ENCODE measurements around the gene EXOC2.
"Not testable (repeated sequence)": the region's sequence is repeated elsewhere in the genome, so short reads cannot be mapped to it uniquely, and the experiment has no call there.

The EXOC2 gene

DNA sequence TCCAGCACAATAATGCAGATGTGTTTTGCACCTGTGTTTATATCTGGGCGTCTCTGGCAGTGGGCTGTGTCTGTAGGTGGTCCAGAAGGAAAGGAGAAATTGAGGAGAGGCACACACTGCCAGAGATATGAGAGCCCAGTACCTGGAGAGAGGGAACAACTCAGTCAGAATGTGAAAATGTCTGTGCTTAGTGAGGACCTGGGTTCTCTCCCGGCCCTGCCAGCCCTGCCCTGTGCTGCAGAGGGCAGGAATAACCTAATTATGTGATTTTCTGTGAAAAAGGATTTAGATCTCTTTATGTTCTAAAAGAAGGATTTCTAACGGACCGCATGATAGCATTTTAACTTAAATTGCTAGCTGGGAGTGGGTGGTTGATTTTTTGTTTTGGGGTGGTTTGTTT, 8.3 kb upstream of the EXOC2 start:
- no peaks in the 10 kb centered on the region for H3K79me2 ChIP-seq (ENCODE audit: control insufficient read depth, low read length)
- no peaks in the 10 kb centered on the region for H3F3A ChIP-seq (ENCODE audit: control insufficient read depth, insufficient read depth)
- H3K4me2 ChIP-seq (ENCODE audit: low read length), result no peak overlapping the region
- no peaks in the 10 kb centered on the region for H3K36me3 ChIP-seq (ENCODE audit: control insufficient read depth, low read length)
- no peaks in the 10 kb centered on the region for H4K20me1 ChIP-seq (ENCODE audit: control insufficient read depth, insufficient read depth, low read depth, low read length)
- H3K9me3 ChIP-seq (ENCODE audit: control insufficient read depth, insufficient read depth, low read length), result no peaks in the 10 kb centered on the region
- H3K9me2 ChIP-seq (replicated peaks; ENCODE audit: control insufficient read depth, low read length), result no peaks in the 10 kb centered on the region
- no peak overlapping the region for H3K27ac ChIP-seq (ENCODE audit: low read depth, low read length)
- no peak overlapping the region for H3K4me3 ChIP-seq (ENCODE audit: low read length)
- H3K4me1 ChIP-seq (ENCODE audit: control insufficient read depth, low read length), result no peaks in the 10 kb centered on the region
- TF ChIP-seq EZH2phosphoT487 (IDR thresholded peaks at IDR 0.05; ENCODE audit: borderline replicate concordance, low read length), result no peak
- TF ChIP-seq, protein P1, sequence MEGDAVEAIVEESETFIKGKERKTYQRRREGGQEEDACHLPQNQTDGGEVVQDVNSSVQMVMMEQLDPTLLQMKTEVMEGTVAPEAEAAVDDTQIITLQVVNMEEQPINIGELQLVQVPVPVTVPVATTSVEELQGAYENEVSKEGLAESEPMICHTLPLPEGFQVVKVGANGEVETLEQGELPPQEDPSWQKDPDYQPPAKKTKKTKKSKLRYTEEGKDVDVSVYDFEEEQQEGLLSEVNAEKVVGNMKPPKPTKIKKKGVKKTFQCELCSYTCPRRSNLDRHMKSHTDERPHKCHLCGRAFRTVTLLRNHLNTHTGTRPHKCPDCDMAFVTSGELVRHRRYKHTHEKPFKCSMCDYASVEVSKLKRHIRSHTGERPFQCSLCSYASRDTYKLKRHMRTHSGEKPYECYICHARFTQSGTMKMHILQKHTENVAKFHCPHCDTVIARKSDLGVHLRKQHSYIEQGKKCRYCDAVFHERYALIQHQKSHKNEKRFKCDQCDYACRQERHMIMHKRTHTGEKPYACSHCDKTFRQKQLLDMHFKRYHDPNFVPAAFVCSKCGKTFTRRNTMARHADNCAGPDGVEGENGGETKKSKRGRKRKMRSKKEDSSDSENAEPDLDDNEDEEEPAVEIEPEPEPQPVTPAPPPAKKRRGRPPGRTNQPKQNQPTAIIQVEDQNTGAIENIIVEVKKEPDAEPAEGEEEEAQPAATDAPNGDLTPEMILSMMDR (IDR thresholded peaks at IDR 0.05; ENCODE audit: low read depth, low read length, poor library complexity, severe bottlenecking), result no peak
- H3K27me3 ChIP-seq (ENCODE audit: control insufficient read depth, low read length), result peaks cover 25% of the 10 kb centered on the region

DNA sequence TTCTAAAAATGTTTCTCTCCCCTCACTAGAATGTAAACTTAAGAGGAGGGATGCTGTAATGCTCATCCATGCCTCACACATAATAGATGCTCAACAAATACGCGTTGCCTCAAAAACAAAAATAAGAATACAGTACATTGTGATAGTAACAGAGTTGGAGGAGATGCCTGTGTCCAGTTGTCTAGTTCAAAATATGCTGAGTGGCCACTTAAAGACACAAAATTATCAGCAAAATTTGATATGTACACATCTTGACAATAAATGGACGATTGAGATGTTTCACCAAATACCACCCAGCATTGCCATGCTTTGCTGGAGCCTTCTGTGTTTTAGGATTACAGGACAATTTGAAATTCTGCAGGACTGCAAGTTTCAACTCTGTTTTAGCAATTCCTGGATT, 7.6 kb upstream of the EXOC2 start:
- Histone ChIP-seq H3K36me3 (ENCODE audit: control insufficient read depth, low read length) (no peaks in the 10 kb centered on the region), H3K9me3 (ENCODE audit: control insufficient read depth, insufficient read depth, low read length) (no peaks in the 10 kb centered on the region), H3K4me3 (ENCODE audit: low read length) (no peak overlapping the region), H3K27me3 (ENCODE audit: control insufficient read depth, low read length) (peaks cover 25% of the 10 kb centered on the region), H3K9me2 (replicated peaks; ENCODE audit: control insufficient read depth, low read length) (no peaks in the 10 kb centered on the region), H3K27ac (ENCODE audit: low read depth, low read length) (no peak overlapping the region), H3K79me2 (ENCODE audit: control insufficient read depth, low read length) (no peaks in the 10 kb centered on the region), H3F3A (ENCODE audit: control insufficient read depth, insufficient read depth) (no peaks in the 10 kb centered on the region), H4K20me1 (ENCODE audit: control insufficient read depth, insufficient read depth, low read depth, low read length) (no peaks in the 10 kb centered on the region), H3K4me1 (ENCODE audit: control insufficient read depth, low read length) (no peaks in the 10 kb centered on the region), H3K4me2 (ENCODE audit: low read length) (no peak overlapping the region)
- TF ChIP-seq EZH2phosphoT487 (IDR thresholded peaks at IDR 0.05; ENCODE audit: borderline replicate concordance, low read length), result no peak
- TF ChIP-seq, protein P1 (IDR thresholded peaks at IDR 0.05; ENCODE audit: low read depth, low read length, poor library complexity, severe bottlenecking), result no peak

DNA sequence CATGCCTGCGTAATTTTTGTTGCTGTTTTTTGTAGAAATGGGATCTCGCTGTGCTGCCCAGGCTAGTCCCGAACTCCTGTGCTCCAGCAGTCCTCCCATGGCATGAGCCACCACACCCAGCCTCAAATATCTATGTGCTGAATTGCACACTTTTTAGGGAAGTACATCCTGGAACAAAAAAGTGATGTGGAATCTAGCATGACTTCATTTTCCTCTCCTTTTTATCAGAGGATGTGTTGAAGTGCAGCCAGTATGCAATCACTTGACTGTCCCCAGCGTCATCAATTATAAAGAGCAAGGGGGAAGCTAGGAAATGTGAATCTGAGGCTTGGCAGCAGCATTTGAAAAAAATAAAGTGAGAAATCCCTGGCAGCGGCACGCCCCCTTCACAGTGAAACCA, 6.4 kb upstream of the EXOC2 start:
- no peaks in the 10 kb centered on the region for H3F3A ChIP-seq (ENCODE audit: control insufficient read depth, insufficient read depth)
- H3K9me2 ChIP-seq (replicated peaks; ENCODE audit: control insufficient read depth, low read length), result no peaks in the 10 kb centered on the region
- no peak overlapping the region for H3K27ac ChIP-seq (ENCODE audit: low read depth, low read length)
- H3K9me3 ChIP-seq (ENCODE audit: control insufficient read depth, insufficient read depth, low read length), result no peaks in the 10 kb centered on the region
- H3K4me3 ChIP-seq (ENCODE audit: low read length), result no peak overlapping the region
- peaks cover 18% of the 10 kb centered on the region for H3K27me3 ChIP-seq (ENCODE audit: control insufficient read depth, low read length)
- no peak for TF ChIP-seq EZH2phosphoT487 (IDR thresholded peaks at IDR 0.05; ENCODE audit: borderline replicate concordance, low read length)
- TF ChIP-seq, protein P1 (IDR thresholded peaks at IDR 0.05; ENCODE audit: low read depth, low read length, poor library complexity, severe bottlenecking), result no peak
- H3K4me1 ChIP-seq (ENCODE audit: control insufficient read depth, low read length), result no peaks in the 10 kb centered on the region
- no peaks in the 10 kb centered on the region for H3K79me2 ChIP-seq (ENCODE audit: control insufficient read depth, low read length)
- H3K4me2 ChIP-seq (ENCODE audit: low read length), result no peak overlapping the region
- H4K20me1 ChIP-seq (ENCODE audit: control insufficient read depth, insufficient read depth, low read depth, low read length), result no peaks in the 10 kb centered on the region
- H3K36me3 ChIP-seq (ENCODE audit: control insufficient read depth, low read length), result no peaks in the 10 kb centered on the region

DNA sequence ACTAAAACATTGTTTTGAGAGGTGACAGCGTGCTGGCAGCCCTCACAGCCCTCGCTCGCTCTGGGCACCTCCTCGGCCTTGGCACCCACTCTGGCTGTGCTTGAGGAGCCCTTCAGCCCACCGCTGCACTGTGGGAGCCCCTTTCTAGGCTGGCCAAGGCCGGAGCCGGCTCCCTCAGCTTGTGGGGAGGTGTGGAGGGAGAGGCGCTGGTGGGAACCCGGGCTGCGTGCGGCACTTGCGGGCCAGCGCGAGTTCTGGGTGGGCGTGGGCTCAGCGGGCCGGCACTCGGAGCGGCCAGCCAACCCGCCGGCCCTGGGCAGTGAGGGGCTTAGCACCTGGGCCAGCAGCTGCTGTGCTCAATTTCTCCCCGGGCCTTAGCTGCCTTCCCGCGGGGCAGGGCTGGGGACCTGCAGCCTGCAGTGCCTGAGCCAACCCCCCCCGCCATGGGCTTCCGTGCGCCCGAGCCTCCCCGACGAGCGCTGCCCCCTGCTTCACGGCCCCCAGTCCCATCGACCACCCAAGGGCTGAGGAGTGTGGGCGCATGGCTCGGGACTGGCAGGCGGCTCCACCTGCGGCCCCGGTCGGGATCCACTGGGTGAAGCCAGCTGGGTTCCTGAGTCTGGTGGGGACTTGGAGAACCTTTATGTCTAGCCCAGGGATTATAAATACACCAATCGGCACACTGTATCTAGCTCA, 1.6 kb upstream of the EXOC2 start:
- H3K4me3 ChIP-seq (ENCODE audit: low read length); H3K27ac ChIP-seq (ENCODE audit: low read depth, low read length); H3K9me3 ChIP-seq (ENCODE audit: control insufficient read depth, insufficient read depth, low read length); H3K36me3 ChIP-seq (ENCODE audit: control insufficient read depth, low read length); H4K20me1 ChIP-seq (ENCODE audit: control insufficient read depth, insufficient read depth, low read depth, low read length); H3K27me3 ChIP-seq (ENCODE audit: control insufficient read depth, low read length); H3F3A ChIP-seq (ENCODE audit: control insufficient read depth, insufficient read depth); H3K4me2 ChIP-seq (ENCODE audit: low read length); H3K9me2 ChIP-seq (replicated peaks; ENCODE audit: control insufficient read depth, low read length): not testable (repeated sequence)
- peaks cover 18% of the 10 kb centered on the region for H3K4me1 ChIP-seq (ENCODE audit: control insufficient read depth, low read length)
- H3K79me2 ChIP-seq (ENCODE audit: control insufficient read depth, low read length), result peaks cover 28% of the 10 kb centered on the region

All from DOHH2 (cell line).